Adrenal gland (tissue), 5 donors: ENCODE measurements around the gene RGS9.

ENCODE experiments used
- POLR2A ChIP-seq, 2 donors: fragments of 450-650 bp; IDR thresholded peaks; one replicate each; pipeline ENCODE4 v1.6.1; 2017; ENCODE audit warnings: antibody characterized with exemption in 2 of 2, mild to moderate bottlenecking in 2 of 2, moderate library complexity in 1 of 2
- TF ChIP-seq, protein P1 (sequence below), 6 experiments: fragments of 450-650 bp in 4 of 6; fragments of 200-600 bp in 2 of 6; sonication (generic) in 1 of 6; IDR thresholded peaks; 1 replicate in 5 of 6; 2 replicates in 1 of 6; pipeline versions ENCODE4 v1.5.1 to v1.8.0; 2016 to 2021; ENCODE audit warnings: antibody characterized with exemption in 6 of 6, mild to moderate bottlenecking in 2 of 6, moderate library complexity in 1 of 6
- donor health status: DM: no; HTN: no; CAD: no.

DNA sequence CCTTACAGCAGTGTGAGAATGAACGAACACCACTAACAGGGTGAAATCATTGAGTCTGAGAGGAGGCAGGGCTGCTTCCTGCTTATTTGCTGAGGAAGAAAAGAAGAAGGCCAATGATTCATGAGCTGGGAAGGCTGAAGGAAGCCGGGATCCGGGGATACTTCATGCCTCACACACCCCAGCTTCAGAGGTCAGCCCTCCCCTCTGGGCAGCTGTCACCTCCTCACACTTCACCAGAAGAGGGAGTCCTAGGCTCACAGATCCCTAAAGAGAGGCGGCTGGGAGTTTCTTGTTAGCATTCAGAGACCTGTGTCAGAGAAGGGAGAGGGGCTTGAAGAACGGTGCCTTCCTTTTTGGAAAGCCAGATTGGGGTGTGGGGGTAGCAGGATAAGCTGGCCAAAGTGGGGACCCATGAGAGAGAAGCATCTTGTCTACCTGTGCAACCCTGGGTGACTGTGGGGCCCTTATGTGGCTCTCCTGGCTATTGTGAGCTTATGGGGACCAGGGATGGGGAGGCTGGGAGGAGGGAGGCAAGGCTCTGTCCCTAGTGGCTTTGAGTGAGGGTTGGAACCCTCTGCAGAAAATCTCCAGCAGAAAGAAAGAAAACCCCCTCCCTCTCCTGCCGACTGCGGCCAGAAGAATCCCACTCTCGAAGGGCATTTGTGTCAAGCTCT lies 94.6 kb downstream of the RGS9 start:
- TF ChIP-seq, protein P1, sequence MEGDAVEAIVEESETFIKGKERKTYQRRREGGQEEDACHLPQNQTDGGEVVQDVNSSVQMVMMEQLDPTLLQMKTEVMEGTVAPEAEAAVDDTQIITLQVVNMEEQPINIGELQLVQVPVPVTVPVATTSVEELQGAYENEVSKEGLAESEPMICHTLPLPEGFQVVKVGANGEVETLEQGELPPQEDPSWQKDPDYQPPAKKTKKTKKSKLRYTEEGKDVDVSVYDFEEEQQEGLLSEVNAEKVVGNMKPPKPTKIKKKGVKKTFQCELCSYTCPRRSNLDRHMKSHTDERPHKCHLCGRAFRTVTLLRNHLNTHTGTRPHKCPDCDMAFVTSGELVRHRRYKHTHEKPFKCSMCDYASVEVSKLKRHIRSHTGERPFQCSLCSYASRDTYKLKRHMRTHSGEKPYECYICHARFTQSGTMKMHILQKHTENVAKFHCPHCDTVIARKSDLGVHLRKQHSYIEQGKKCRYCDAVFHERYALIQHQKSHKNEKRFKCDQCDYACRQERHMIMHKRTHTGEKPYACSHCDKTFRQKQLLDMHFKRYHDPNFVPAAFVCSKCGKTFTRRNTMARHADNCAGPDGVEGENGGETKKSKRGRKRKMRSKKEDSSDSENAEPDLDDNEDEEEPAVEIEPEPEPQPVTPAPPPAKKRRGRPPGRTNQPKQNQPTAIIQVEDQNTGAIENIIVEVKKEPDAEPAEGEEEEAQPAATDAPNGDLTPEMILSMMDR (IDR thresholded peaks at IDR 0.05): peak; percentile 23 to 77 (median 69)
- no peak for TF ChIP-seq POLR2A (IDR thresholded peaks at IDR 0.05)
